ENCODE results near the gene CUL4A.

The CUL4A gene

DNA sequence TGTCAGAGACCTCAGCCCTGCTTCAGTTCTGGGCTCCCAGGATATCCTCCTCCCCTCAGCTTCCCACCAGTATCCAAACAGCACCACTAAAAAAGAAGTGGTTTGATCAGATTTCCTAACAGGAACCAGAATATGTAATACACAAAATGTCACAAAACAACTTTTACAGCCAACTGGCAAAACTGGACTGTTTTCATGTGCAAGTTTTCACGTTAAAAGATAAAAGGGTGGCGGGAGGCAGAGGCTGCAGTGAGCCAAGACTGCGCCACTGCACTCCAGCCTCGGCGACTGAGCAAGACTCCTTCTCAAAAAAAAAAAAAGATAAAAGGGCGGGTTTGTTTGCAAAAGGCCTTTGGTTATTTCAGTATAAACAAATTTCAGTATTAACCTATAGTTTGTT, 14.1 kb upstream of the CUL4A start (continued):
- TF ChIP-seq ISL1 (CRISPR knock-in tag; IDR thresholded peaks at IDR 0.05) (no peak), ESRRG (CRISPR knock-in tag; IDR thresholded peaks at IDR 0.05) (no peak), PPARA (CRISPR knock-in tag; IDR thresholded peaks at IDR 0.05; ENCODE audit: borderline replicate concordance) (no peak), ZFP3 (CRISPR knock-in tag; IDR thresholded peaks at IDR 0.05) (no peak)

DNA sequence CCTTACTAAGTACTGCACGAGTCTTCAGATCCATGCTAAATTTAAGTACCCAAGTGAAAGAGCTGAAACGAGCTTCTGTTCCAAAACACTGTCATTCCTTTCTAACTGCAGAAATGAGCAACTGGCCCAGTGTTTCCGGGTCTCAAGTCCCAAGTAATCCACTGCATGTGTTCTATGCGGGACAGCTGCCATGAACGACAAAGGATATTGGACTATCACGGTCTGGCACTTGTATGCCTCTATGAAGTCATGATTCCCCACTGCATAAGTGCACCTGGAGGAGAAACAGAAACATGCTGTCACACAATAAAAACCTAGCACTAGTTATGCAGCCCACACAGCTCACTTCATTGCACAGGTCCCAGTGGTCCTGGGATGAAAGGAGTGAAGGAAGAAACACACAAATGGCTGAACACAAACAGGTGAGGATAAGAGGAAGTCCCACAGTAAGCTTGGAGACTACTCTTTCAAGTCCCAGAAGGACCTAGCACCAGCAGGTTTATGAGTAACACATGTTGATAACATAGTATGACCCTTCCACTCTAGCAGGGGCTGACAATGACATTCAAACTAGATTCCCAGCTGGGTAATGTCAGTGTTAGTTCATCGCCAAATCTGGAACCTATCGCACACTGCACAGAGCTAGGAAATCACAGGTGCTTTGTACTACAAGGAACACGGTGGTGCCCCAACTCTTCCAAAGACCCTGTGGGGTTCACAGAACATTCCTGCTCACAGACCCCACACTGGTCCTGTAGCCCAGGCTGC, 12.3 kb upstream of the CUL4A start:
- no peak for TF ChIP-seq ZNF565 (CRISPR knock-in tag; conservative IDR thresholded peaks at IDR 0.05; ENCODE audit: low read depth)
- ATAC-seq, result no peak

DNA sequence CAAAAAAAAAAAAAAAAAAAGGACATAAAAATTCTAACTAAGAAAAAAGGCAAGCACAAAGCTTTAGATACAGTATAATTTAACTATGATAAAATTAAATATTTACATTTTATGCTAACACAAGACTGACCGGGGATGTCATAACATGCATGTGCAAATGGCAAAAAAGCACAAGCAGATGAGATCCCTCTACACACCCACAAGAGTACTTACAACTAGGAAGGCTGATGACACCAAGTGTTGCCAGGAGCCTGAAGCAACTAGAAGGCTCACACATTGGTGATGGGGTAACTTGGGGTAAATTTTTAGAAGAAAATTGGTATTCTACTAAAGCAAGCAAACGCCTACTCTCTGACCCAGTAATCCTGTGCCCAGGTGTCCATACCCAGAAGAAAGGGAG, 7.6 kb upstream of the CUL4A start:
- no peak for ATAC-seq
- TF ChIP-seq ZNF8 (CRISPR knock-in tag; IDR thresholded peaks at IDR 0.05), result no peak
- TF ChIP-seq RARB (CRISPR knock-in tag; IDR thresholded peaks at IDR 0.05), result no peak
- TF ChIP-seq, protein P1, sequence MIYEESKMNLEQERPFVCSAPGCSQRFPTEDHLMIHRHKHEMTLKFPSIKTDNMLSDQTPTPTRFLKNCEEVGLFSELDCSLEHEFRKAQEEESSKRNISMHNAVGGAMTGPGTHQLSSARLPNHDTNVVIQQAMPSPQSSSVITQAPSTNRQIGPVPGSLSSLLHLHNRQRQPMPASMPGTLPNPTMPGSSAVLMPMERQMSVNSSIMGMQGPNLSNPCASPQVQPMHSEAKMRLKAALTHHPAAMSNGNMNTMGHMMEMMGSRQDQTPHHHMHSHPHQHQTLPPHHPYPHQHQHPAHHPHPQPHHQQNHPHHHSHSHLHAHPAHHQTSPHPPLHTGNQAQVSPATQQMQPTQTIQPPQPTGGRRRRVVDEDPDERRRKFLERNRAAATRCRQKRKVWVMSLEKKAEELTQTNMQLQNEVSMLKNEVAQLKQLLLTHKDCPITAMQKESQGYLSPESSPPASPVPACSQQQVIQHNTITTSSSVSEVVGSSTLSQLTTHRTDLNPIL (CRISPR knock-in tag; IDR thresholded peaks at IDR 0.05; ENCODE audit: low read depth), result no peak
- no peak for TF ChIP-seq ESRRG (CRISPR knock-in tag; IDR thresholded peaks at IDR 0.05)
- TF ChIP-seq, protein P2, sequence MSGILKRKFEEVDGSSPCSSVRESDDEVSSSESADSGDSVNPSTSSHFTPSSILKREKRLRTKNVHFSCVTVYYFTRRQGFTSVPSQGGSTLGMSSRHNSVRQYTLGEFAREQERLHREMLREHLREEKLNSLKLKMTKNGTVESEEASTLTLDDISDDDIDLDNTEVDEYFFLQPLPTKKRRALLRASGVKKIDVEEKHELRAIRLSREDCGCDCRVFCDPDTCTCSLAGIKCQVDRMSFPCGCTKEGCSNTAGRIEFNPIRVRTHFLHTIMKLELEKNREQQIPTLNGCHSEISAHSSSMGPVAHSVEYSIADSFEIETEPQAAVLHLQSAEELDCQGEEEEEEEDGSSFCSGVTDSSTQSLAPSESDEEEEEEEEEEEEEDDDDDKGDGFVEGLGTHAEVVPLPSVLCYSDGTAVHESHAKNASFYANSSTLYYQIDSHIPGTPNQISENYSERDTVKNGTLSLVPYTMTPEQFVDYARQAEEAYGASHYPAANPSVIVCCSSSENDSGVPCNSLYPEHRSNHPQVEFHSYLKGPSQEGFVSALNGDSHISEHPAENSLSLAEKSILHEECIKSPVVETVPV (CRISPR knock-in tag; IDR thresholded peaks at IDR 0.05), result no peak
- no peak for TF ChIP-seq BACH2 (CRISPR knock-in tag; IDR thresholded peaks at IDR 0.05; ENCODE audit: borderline replicate concordance)
- TF ChIP-seq ISL1 (CRISPR knock-in tag; IDR thresholded peaks at IDR 0.05), result no peak
- TF ChIP-seq PPARA (CRISPR knock-in tag; IDR thresholded peaks at IDR 0.05; ENCODE audit: borderline replicate concordance), result no peak
- no peak for TF ChIP-seq ARNTL (CRISPR knock-in tag; IDR thresholded peaks at IDR 0.05; ENCODE audit: borderline replicate concordance, low read depth)
- no peak for TF ChIP-seq CSDC2 (CRISPR knock-in tag; IDR thresholded peaks at IDR 0.05)
- TF ChIP-seq OSR1 (CRISPR knock-in tag; IDR thresholded peaks at IDR 0.05), result no peak

DNA sequence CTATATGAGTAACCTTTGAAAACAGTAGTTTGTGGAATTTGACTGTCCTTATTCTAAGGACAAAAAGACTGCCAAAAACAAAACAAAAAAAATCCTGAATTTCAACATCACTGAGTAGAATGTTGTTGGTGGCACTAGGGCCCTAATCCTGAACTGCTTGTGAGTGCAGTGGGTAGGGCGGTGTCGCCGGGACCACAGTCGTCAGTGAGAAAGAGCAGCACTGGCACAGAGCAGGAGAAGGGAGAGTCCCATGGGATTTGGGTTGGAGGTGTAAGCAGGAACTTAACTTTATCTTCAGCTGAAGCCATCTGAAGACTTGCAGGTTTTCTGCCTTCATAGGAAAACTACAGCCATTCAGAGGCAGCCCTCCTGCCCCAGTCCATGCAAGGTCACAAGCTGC, 6.5 kb upstream of the CUL4A start:
- no peak for ATAC-seq
- TF ChIP-seq TOX (CRISPR knock-in tag; IDR thresholded peaks at IDR 0.05; ENCODE audit: borderline replicate concordance), result no peak
- TF ChIP-seq, protein P3, sequence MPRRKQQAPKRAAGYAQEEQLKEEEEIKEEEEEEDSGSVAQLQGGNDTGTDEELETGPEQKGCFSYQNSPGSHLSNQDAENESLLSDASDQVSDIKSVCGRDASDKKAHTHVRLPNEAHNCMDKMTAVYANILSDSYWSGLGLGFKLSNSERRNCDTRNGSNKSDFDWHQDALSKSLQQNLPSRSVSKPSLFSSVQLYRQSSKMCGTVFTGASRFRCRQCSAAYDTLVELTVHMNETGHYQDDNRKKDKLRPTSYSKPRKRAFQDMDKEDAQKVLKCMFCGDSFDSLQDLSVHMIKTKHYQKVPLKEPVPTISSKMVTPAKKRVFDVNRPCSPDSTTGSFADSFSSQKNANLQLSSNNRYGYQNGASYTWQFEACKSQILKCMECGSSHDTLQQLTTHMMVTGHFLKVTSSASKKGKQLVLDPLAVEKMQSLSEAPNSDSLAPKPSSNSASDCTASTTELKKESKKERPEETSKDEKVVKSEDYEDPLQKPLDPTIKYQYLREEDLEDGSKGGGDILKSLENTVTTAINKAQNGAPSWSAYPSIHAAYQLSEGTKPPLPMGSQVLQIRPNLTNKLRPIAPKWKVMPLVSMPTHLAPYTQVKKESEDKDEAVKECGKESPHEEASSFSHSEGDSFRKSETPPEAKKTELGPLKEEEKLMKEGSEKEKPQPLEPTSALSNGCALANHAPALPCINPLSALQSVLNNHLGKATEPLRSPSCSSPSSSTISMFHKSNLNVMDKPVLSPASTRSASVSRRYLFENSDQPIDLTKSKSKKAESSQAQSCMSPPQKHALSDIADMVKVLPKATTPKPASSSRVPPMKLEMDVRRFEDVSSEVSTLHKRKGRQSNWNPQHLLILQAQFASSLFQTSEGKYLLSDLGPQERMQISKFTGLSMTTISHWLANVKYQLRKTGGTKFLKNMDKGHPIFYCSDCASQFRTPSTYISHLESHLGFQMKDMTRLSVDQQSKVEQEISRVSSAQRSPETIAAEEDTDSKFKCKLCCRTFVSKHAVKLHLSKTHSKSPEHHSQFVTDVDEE (CRISPR knock-in tag; IDR thresholded peaks at IDR 0.05), result no peak
- TF ChIP-seq, protein P4, sequence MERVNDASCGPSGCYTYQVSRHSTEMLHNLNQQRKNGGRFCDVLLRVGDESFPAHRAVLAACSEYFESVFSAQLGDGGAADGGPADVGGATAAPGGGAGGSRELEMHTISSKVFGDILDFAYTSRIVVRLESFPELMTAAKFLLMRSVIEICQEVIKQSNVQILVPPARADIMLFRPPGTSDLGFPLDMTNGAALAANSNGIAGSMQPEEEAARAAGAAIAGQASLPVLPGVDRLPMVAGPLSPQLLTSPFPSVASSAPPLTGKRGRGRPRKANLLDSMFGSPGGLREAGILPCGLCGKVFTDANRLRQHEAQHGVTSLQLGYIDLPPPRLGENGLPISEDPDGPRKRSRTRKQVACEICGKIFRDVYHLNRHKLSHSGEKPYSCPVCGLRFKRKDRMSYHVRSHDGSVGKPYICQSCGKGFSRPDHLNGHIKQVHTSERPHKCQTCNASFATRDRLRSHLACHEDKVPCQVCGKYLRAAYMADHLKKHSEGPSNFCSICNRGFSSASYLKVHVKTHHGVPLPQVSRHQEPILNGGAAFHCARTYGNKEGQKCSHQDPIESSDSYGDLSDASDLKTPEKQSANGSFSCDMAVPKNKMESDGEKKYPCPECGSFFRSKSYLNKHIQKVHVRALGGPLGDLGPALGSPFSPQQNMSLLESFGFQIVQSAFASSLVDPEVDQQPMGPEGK (CRISPR knock-in tag; IDR thresholded peaks at IDR 0.05; ENCODE audit: borderline replicate concordance), result no peak
- TF ChIP-seq GLIS3 (CRISPR knock-in tag; IDR thresholded peaks at IDR 0.05), result no peak
- TF ChIP-seq, protein P1 (CRISPR knock-in tag; IDR thresholded peaks at IDR 0.05; ENCODE audit: low read depth), result no peak
- TF ChIP-seq, protein P2 (CRISPR knock-in tag; IDR thresholded peaks at IDR 0.05), result no peak
- TF ChIP-seq PPARA (CRISPR knock-in tag; IDR thresholded peaks at IDR 0.05; ENCODE audit: borderline replicate concordance), result no peak
- TF ChIP-seq ISL1 (CRISPR knock-in tag; IDR thresholded peaks at IDR 0.05), result no peak
- TF ChIP-seq OSR1 (CRISPR knock-in tag; IDR thresholded peaks at IDR 0.05), result no peak
- TF ChIP-seq ZNF565 (CRISPR knock-in tag; conservative IDR thresholded peaks at IDR 0.05; ENCODE audit: low read depth), result no peak
- no peak for TF ChIP-seq RARB (CRISPR knock-in tag; IDR thresholded peaks at IDR 0.05)
- TF ChIP-seq ZFP30 (CRISPR knock-in tag; IDR thresholded peaks at IDR 0.05), result no peak
- TF ChIP-seq ZC3H10 (CRISPR knock-in tag; IDR thresholded peaks at IDR 0.05), result no peak
- no peak for TF ChIP-seq ZFP3 (CRISPR knock-in tag; IDR thresholded peaks at IDR 0.05)
- no peak for TF ChIP-seq ESRRG (CRISPR knock-in tag; IDR thresholded peaks at IDR 0.05)
- no peak for TF ChIP-seq ZNF70 (CRISPR knock-in tag; IDR thresholded peaks at IDR 0.05)
- TF ChIP-seq SNAI2 (CRISPR knock-in tag; IDR thresholded peaks at IDR 0.05), result no peak

Measured in SK-N-SH treated with all-trans-retinoic acid at 6 μM for 48 hours (cell line).